Liver (tissue), 9 donors: Measurements from ENCODE around the gene UBE2S. TPM values are rescaled to one million over a fixed set of nuclear protein-coding genes. Genes with fewer than 3 reads are reported as not detected.

ENCODE experiments used
- DNase-seq: peaks from one replicate; pipeline ENCODE4 v3.0.0-alpha.2; 2017; ENCODE audit warnings: low spot score
- H3K27ac ChIP-seq, 2 donors: one replicate each; pipeline ENCODE4 v1.7.0; 2013; ENCODE audit warnings: inconsistent platforms in 2 of 2, low read length in 2 of 2, control low read depth in 1 of 2, low read depth in 1 of 2, mild to moderate bottlenecking in 1 of 2
- H3K27me3 ChIP-seq, 4 donors: one replicate each; pipeline versions ENCODE4 v1.6.1 to v1.7.0; 2013; ENCODE audit warnings: low read length in 3 of 4, inconsistent platforms in 1 of 4, mild to moderate bottlenecking in 1 of 4, moderate library complexity in 1 of 4; ENCODE audit not compliant: control insufficient read depth in 4 of 4, insufficient read depth in 4 of 4
- H3K36me3 ChIP-seq, 4 donors: one replicate each; pipeline versions ENCODE4 v1.6.1 to v1.7.0; 2013; ENCODE audit warnings: low read length in 3 of 4, mild to moderate bottlenecking in 3 of 4, low read depth in 1 of 4, moderate library complexity in 1 of 4; ENCODE audit not compliant: control insufficient read depth in 4 of 4, insufficient read depth in 3 of 4
- H3K4me1 ChIP-seq, 4 donors: one replicate each; pipeline versions ENCODE4 v1.6.1 to v1.7.0; 2013; ENCODE audit warnings: low read length in 3 of 4, mild to moderate bottlenecking in 3 of 4, moderate library complexity in 1 of 4; ENCODE audit not compliant: control insufficient read depth in 4 of 4, insufficient read depth in 4 of 4
- H3K4me3 ChIP-seq, 3 donors: one replicate each; pipeline versions ENCODE4 v1.6.1 to v1.7.0; 2013; ENCODE audit warnings: low read length in 3 of 3, control low read depth in 1 of 3, low read depth in 1 of 3, mild to moderate bottlenecking in 1 of 3
- H3K9ac ChIP-seq, 2 donors: one replicate each; pipeline ENCODE4 v1.7.0; 2013; ENCODE audit warnings: low read length in 2 of 2, mild to moderate bottlenecking in 2 of 2, moderate library complexity in 2 of 2, control low read depth in 1 of 2, low read depth in 1 of 2
- H3K9me3 ChIP-seq, 4 donors: one replicate each; pipeline versions ENCODE4 v1.6.1 to v1.7.0; 2013; ENCODE audit warnings: low read length in 3 of 4; ENCODE audit not compliant: control insufficient read depth in 4 of 4
- EGR1 ChIP-seq, 2 donors: IDR thresholded peaks; 2 replicates each; pipeline ENCODE4 v1.6.1; 2016 to 2018; ENCODE audit warnings: antibody characterized with exemption in 2 of 2, low read depth in 2 of 2
- FOXA1 ChIP-seq: IDR thresholded peaks from 2 replicates; pipeline ENCODE4 v1.6.1; 2016; ENCODE audit warnings: antibody characterized with exemption
- FOXA2 ChIP-seq: IDR thresholded peaks from 2 replicates; pipeline ENCODE4 v1.6.1; 2016; ENCODE audit warnings: antibody characterized with exemption
- GABPA ChIP-seq, 2 donors: IDR thresholded peaks in 1 of 2; conservative IDR thresholded peaks in 1 of 2; 2 replicates each; pipeline ENCODE4 v1.6.1; 2016; ENCODE audit warnings: antibody characterized with exemption in 2 of 2, mild to moderate bottlenecking in 1 of 2, moderate library complexity in 1 of 2
- HNF4A ChIP-seq, 2 donors: conservative IDR thresholded peaks; 2 replicates each; pipeline ENCODE4 v1.6.1; 2016; ENCODE audit warnings: antibody characterized with exemption in 2 of 2, mild to moderate bottlenecking in 2 of 2
- HNF4G ChIP-seq: IDR thresholded peaks from 2 replicates; pipeline ENCODE4 v1.6.1; 2016; ENCODE audit warnings: antibody characterized with exemption
- JUND ChIP-seq, 2 donors: IDR thresholded peaks; 2 replicates each; pipeline ENCODE4 v1.6.1; 2016; ENCODE audit warnings: antibody characterized with exemption in 2 of 2
- RAD21 ChIP-seq, 2 donors: IDR thresholded peaks; 2 replicates each; pipeline ENCODE4 v1.6.1; 2016; ENCODE audit warnings: antibody characterized with exemption in 2 of 2, mild to moderate bottlenecking in 2 of 2
- RXRA ChIP-seq, 2 donors: IDR thresholded peaks; 2 replicates each; pipeline ENCODE4 v1.6.1; 2017 to 2018; ENCODE audit warnings: antibody characterized with exemption in 2 of 2, mild to moderate bottlenecking in 1 of 2
- SP1 ChIP-seq: IDR thresholded peaks from 2 replicates; pipeline ENCODE4 v1.6.1; 2018; ENCODE audit warnings: antibody characterized with exemption, mild to moderate bottlenecking
- TAF1 ChIP-seq: conservative IDR thresholded peaks from 2 replicates; pipeline ENCODE4 v1.6.1; 2016; ENCODE audit warnings: antibody characterized with exemption, mild to moderate bottlenecking
- YY1 ChIP-seq: IDR thresholded peaks from 2 replicates; pipeline ENCODE4 v1.6.1; 2016; ENCODE audit warnings: antibody characterized with exemption, mild to moderate bottlenecking
- WGBS: extraction: QIAGEN DNeasy Blood & Tissue Kit; methylation state at CpG from one replicate; pipeline ENCODE4 v1.1.7; 2013; 5-methylcytosine and 5-hydroxymethylcytosine counted together
- polyA plus RNA-seq, 2 donors: library from polyadenylated mRNA; stranded (reverse) in 1 of 2; unstranded in 1 of 2; fragments of 200-250 nt in 1 of 2; fragments of >200 nt in 1 of 2; fragmentation: Nextera tagmentation in 1 of 2; extraction: Ambion mirVana in 1 of 2; gene quantifications; one replicate each; pipeline versions ENCODE4 v1.2.1 to v1.2.3, GENCODE V29; 2013 to 2015
- total RNA-seq, 2 donors: library from RNA; depleted of rRNA; stranded (reverse); fragments of >200 nt; gene quantifications; one replicate each; pipeline ENCODE4 v1.2.3, GENCODE V29; 2014
- TF ChIP-seq, protein P1 (sequence below): IDR thresholded peaks from 2 replicates; pipeline ENCODE4 v1.6.1; 2016; ENCODE audit warnings: antibody characterized with exemption
- TF ChIP-seq, protein P2 (sequence below): IDR thresholded peaks from 2 replicates; pipeline ENCODE4 v1.6.1; 2016; ENCODE audit warnings: antibody characterized with exemption
- TF ChIP-seq, protein P3 (sequence below): fragments of 150-350 bp; IDR thresholded peaks from 2 replicates; pipeline ENCODE4 v1.5.1; 2017; ENCODE audit warnings: improper control_type of control experiment, low read depth, low read length; ENCODE audit not compliant: missing input control
- TF ChIP-seq, protein P4 (sequence below): IDR thresholded peaks from 2 replicates; pipeline ENCODE4 v1.6.1; 2016; ENCODE audit warnings: antibody characterized with exemption, mild to moderate bottlenecking
- TF ChIP-seq, protein P5 (sequence below): IDR thresholded peaks from 2 replicates; pipeline ENCODE4 v1.6.1; 2016; ENCODE audit warnings: antibody characterized with exemption
- donor health status: healthy.
- donor health status: healthy.
- donor health status: healthy.
- donor health status: healthy.
- donor health status: healthy.

The UBE2S gene
- total and polyA plus RNA-seq, 4 donors: 5.2 to 95.2 (median 6.8) TPM

DNA sequence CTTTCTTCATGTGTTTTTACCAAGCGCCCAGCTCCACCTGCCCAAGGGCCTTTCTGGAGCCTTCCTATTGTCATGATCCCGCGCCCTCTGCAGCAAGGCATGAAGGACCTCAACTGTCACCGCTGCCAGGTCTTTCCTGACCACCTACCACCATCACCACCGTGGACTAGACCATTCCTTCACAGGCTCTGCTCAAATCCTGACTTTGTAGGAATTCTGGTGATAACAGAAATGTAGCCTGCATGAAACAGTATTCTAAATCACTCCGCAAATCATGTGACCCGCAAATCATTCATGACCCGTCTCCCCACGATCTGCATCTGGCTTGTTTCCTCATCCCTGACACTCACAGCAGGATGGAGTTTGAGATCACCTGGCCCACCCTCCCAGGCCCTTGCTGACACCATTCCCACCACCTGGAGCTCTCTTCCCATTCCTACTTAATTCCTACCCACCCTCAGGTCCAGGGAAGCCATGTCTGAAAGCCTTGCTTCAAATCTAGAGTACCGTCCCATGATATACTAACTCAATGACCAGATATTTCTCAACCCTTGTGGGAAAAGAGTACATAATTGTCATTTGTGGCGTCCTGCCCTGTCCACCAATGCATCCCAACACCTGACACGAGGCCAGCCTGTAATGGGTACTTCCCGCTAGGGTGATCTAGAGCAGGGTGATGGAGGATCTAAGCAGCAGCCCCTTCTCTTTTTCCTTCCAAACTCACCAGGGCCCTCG lies 1.3 kb downstream of the UBE2S start:
- Histone ChIP-seq H3K9ac (no peak overlapping the region), H3K9me3 (no peaks in the 10 kb centered on the region), H3K27ac (no peak overlapping the region), H3K4me1 (peaks cover 0 to 4% (median 2%) of the 10 kb centered on the region in 4 donors), H3K36me3 (peaks cover 3 to 16% (median 7%) of the 10 kb centered on the region in 4 donors), H3K27me3 (no peaks in the 10 kb centered on the region), H3K4me3 (no peak overlapping the region)
- TF ChIP-seq GABPA (IDR thresholded peaks at IDR 0.05 in 1 of 2, conservative IDR thresholded peaks at IDR 0.05 in 1 of 2): no peak
- no peak for TF ChIP-seq HNF4G
- no peak for TF ChIP-seq RAD21 (IDR thresholded peaks at IDR 0.05)
- TF ChIP-seq FOXA2: no peak
- TF ChIP-seq, protein P1, sequence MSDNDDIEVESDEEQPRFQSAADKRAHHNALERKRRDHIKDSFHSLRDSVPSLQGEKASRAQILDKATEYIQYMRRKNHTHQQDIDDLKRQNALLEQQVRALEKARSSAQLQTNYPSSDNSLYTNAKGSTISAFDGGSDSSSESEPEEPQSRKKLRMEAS: no peak
- TF ChIP-seq, protein P2, sequence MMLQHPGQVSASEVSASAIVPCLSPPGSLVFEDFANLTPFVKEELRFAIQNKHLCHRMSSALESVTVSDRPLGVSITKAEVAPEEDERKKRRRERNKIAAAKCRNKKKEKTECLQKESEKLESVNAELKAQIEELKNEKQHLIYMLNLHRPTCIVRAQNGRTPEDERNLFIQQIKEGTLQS: no peak
- TF ChIP-seq YY1: no peak
- TF ChIP-seq SP1: no peak
- no peak for TF ChIP-seq RXRA (IDR thresholded peaks at IDR 0.05)
- no peak for TF ChIP-seq FOXA1
- TF ChIP-seq, protein P3, sequence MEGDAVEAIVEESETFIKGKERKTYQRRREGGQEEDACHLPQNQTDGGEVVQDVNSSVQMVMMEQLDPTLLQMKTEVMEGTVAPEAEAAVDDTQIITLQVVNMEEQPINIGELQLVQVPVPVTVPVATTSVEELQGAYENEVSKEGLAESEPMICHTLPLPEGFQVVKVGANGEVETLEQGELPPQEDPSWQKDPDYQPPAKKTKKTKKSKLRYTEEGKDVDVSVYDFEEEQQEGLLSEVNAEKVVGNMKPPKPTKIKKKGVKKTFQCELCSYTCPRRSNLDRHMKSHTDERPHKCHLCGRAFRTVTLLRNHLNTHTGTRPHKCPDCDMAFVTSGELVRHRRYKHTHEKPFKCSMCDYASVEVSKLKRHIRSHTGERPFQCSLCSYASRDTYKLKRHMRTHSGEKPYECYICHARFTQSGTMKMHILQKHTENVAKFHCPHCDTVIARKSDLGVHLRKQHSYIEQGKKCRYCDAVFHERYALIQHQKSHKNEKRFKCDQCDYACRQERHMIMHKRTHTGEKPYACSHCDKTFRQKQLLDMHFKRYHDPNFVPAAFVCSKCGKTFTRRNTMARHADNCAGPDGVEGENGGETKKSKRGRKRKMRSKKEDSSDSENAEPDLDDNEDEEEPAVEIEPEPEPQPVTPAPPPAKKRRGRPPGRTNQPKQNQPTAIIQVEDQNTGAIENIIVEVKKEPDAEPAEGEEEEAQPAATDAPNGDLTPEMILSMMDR: no peak
- TF ChIP-seq, protein P4, sequence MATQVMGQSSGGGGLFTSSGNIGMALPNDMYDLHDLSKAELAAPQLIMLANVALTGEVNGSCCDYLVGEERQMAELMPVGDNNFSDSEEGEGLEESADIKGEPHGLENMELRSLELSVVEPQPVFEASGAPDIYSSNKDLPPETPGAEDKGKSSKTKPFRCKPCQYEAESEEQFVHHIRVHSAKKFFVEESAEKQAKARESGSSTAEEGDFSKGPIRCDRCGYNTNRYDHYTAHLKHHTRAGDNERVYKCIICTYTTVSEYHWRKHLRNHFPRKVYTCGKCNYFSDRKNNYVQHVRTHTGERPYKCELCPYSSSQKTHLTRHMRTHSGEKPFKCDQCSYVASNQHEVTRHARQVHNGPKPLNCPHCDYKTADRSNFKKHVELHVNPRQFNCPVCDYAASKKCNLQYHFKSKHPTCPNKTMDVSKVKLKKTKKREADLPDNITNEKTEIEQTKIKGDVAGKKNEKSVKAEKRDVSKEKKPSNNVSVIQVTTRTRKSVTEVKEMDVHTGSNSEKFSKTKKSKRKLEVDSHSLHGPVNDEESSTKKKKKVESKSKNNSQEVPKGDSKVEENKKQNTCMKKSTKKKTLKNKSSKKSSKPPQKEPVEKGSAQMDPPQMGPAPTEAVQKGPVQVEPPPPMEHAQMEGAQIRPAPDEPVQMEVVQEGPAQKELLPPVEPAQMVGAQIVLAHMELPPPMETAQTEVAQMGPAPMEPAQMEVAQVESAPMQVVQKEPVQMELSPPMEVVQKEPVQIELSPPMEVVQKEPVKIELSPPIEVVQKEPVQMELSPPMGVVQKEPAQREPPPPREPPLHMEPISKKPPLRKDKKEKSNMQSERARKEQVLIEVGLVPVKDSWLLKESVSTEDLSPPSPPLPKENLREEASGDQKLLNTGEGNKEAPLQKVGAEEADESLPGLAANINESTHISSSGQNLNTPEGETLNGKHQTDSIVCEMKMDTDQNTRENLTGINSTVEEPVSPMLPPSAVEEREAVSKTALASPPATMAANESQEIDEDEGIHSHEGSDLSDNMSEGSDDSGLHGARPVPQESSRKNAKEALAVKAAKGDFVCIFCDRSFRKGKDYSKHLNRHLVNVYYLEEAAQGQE: no peak
- no peak for TF ChIP-seq HNF4A (conservative IDR thresholded peaks at IDR 0.05)
- no peak for TF ChIP-seq JUND (IDR thresholded peaks at IDR 0.05)
- no peak for TF ChIP-seq TAF1
- TF ChIP-seq, protein P5, sequence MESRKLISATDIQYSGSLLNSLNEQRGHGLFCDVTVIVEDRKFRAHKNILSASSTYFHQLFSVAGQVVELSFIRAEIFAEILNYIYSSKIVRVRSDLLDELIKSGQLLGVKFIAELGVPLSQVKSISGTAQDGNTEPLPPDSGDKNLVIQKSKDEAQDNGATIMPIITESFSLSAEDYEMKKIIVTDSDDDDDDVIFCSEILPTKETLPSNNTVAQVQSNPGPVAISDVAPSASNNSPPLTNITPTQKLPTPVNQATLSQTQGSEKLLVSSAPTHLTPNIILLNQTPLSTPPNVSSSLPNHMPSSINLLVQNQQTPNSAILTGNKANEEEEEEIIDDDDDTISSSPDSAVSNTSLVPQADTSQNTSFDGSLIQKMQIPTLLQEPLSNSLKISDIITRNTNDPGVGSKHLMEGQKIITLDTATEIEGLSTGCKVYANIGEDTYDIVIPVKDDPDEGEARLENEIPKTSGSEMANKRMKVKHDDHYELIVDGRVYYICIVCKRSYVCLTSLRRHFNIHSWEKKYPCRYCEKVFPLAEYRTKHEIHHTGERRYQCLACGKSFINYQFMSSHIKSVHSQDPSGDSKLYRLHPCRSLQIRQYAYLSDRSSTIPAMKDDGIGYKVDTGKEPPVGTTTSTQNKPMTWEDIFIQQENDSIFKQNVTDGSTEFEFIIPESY: no peak
- TF ChIP-seq EGR1 (IDR thresholded peaks at IDR 0.05; ENCODE audit: low read depth in 2 of 2): no peak
- no peak for DNase-seq
- WGBS: 88% methylated on average over 14 of the region's 14 CpGs
